ENCODE results near the gene RAPGEF3. TPM values are rescaled to one million over a fixed set of nuclear protein-coding genes. Genes with fewer than 3 reads are reported as not detected.
A peak's percentile ranks its signal among the peaks of the same experiment; 100 is the strongest.

Gene RAPGEF3
- total RNA-seq, 2 donors from 2014 or later: 10.1 TPM

GRCh38 chr12:47774663-47775062 lies 16.0 kb upstream of the RAPGEF3 start:
- no peak for DNase-seq
- intact Hi-C loops (cut with DNase I): loop anchor here (5.0 kb wide), 1 partner anchor 57 kb away; no protein-coding TSS in a partner anchor
- H3K27me3 ChIP-seq: no peaks in the 10 kb centered on the region
- H3K9me3 ChIP-seq: no peaks in the 10 kb centered on the region
- no peak overlapping the region for H3K4me3 ChIP-seq
- H3K9ac ChIP-seq (ENCODE audit: low read depth in 2 of 2, low read length in 2 of 2): no peak overlapping the region
- no peak for TF ChIP-seq CTCF (IDR thresholded peaks at IDR 0.05)
- no peaks in the 10 kb centered on the region for H3K4me1 ChIP-seq
- no peak overlapping the region for H3K27ac ChIP-seq
- H3K36me3 ChIP-seq: no peaks in the 10 kb centered on the region

- Histone ChIP-seq H3K36me3 (no peaks in the 10 kb centered on the region), H3K27ac (peak overlapping the region; percentile 75), H3K4me1 (no peaks in the 10 kb centered on the region), H3K4me3 (peak overlapping the region; percentile 97), H3K9me3 (no peaks in the 10 kb centered on the region), H3K27me3 (no peaks in the 10 kb centered on the region), H3K9ac (ENCODE audit: low read depth in 2 of 2, low read length in 2 of 2) (peak overlapping the region; percentile 73 to 92)
- no peak for DNase-seq
- intact Hi-C loops (cut with DNase I): no loop called here
- TF ChIP-seq CTCF (IDR thresholded peaks at IDR 0.05): no peak
These were observed 15.3 kb upstream of the RAPGEF3 start for GRCh38 chr12:47773858-47774580.

- TF ChIP-seq CTCF (IDR thresholded peaks at IDR 0.05): peak; percentile 17
- Histone ChIP-seq H3K4me1 (no peaks in the 10 kb centered on the region), H3K27ac (peak within 1 kb of the TSS; percentile 75)
These were observed 14.6 kb upstream of the RAPGEF3 start, which contains the start of gene SLC48A1 for GRCh38 chr12:47773062-47773857. Gene SLC48A1, plus strand, starts transcription at chr12:47773238. Its CDS starts 67 bp downstream, at chr12:47773305.

GRCh38 chr12:47772738-47773061 lies 14.0 kb upstream of the RAPGEF3 start:
- Histone ChIP-seq H3K9me3 (no peaks in the 10 kb centered on the region), H3K36me3 (no peaks in the 10 kb centered on the region), H3K9ac (ENCODE audit: low read depth in 2 of 2, low read length in 2 of 2) (peak overlapping the region in 1 of 2 donors; percentile 92), H3K4me3 (peak overlapping the region; percentile 97), H3K27me3 (no peaks in the 10 kb centered on the region), H3K4me1 (no peaks in the 10 kb centered on the region), H3K27ac (no peak overlapping the region)
- DNase-seq: no peak
- TF ChIP-seq CTCF (IDR thresholded peaks at IDR 0.05): no peak
- intact Hi-C loops (cut with DNase I): no loop called here

More at GRCh38 chr12:47773062-47773857, 14.6 kb upstream of the RAPGEF3 start, which contains the start of gene SLC48A1:
- peak within 1 kb of the TSS; percentile 73 to 92 for H3K9ac ChIP-seq (ENCODE audit: low read depth in 2 of 2, low read length in 2 of 2)
- H3K27me3 ChIP-seq: no peaks in the 10 kb centered on the region
- H3K9me3 ChIP-seq: no peaks in the 10 kb centered on the region
- intact Hi-C loops (cut with DNase I): no loop called here
- peak; percentile 76 for DNase-seq
- H3K4me3 ChIP-seq: peak within 1 kb of the TSS; percentile 97
- no peaks in the 10 kb centered on the region for H3K36me3 ChIP-seq

- Histone ChIP-seq H3K4me3 (no peak overlapping the region), H3K9ac (ENCODE audit: low read depth in 2 of 2, low read length in 2 of 2) (peak overlapping the region in 1 of 2 donors; percentile 92), H3K36me3 (no peaks in the 10 kb centered on the region), H3K9me3 (no peaks in the 10 kb centered on the region), H3K4me1 (no peaks in the 10 kb centered on the region), H3K27me3 (no peaks in the 10 kb centered on the region), H3K27ac (no peak overlapping the region)
- TF ChIP-seq CTCF (IDR thresholded peaks at IDR 0.05): no peak
- intact Hi-C loops (cut with DNase I): no loop called here
- no peak for DNase-seq
These were observed 13.5 kb upstream of the RAPGEF3 start for GRCh38 chr12:47772094-47772660.
